GM12865 (cell line): Measurements from ENCODE around the gene PECR.
"Not testable (repeated sequence)": the region's sequence is repeated elsewhere in the genome, so short reads cannot be mapped to it uniquely, and the experiment has no call there.

ENCODE experiments used
- DNase-seq: peaks from one replicate; pipeline ENCODE4 v3.0.0; 2010; ENCODE audit warnings: low read depth
- H3K4me3 ChIP-seq: 2 replicates; pipeline ENCODE4 v1.5.1; 2011; ENCODE audit warnings: mild to moderate bottlenecking, low read depth, low read length, control low read depth
- CTCF ChIP-seq: IDR thresholded peaks from 2 replicates; pipeline ENCODE4 v1.5.1; 2011; ENCODE audit warnings: low read length, control low read depth, low read depth, inconsistent platforms; ENCODE audit not compliant: insufficient read depth; ENCODE audit errors: missing control alignments

Gene PECR

DNA sequence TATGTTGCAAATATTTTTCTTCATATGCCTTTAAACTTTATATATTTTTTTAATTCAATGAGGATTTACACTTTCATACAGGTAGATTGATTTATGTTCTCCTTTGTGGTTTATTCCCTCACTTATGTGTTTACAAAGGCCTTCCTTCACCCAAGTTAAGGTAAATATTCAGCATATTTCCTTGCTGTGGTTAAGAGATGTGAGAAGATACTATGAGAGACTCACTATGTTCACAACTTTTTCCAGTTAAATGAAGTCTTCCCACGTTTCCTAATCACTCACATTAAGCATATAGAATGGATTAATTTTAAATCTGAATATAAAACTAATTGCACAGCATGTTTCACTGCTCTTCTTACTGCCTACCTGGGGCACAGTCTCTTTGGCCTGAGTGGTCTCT is 597 bp downstream of the PECR start:
- DNase-seq, result no peak
- H3K4me3 ChIP-seq, result peak overlapping the region; percentile 71
- no peak for TF ChIP-seq CTCF

- not testable (repeated sequence) for H3K4me3 ChIP-seq, DNase-seq
Measured at GRCh38 chr2:216080048-216080447, 1.6 kb downstream of the PECR start.

- no peak for TF ChIP-seq CTCF
- DNase-seq, result no peak
- H3K4me3 ChIP-seq, result no peak overlapping the region
Measured at GRCh38 chr2:216078776-216079175, 2.8 kb downstream of the PECR start.

GRCh38 chr2:216075510-216076485 is 5.8 kb downstream of the PECR start:
- no peak for DNase-seq
- H3K4me3 ChIP-seq, result no peak overlapping the region
- no peak for TF ChIP-seq CTCF

DNA sequence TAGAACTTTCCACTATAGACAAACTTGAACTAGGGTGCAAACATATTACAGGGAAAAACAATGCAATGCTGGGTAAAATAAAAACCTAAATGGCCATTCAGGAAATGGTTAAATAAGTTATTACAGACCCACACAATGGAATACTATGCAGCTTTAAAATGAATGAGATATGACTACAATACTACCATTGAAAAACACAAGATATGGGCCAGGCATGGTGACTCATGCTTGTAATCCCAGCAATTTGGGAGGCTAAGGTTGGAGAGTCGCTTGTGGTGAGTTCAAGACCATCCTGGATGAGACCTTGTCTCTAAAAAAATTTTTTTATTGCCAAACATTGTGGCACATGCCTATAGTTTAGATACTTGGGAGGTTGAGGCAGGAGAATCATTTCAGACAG is 6.8 kb downstream of the PECR start:
- H3K4me3 ChIP-seq, result no peak overlapping the region
- no peak for TF ChIP-seq CTCF
- DNase-seq, result no peak

GRCh38 chr2:216074380-216074779 is 7.2 kb downstream of the PECR start:
- H3K4me3 ChIP-seq, result no peak overlapping the region
- DNase-seq, result no peak
- no peak for TF ChIP-seq CTCF

DNA sequence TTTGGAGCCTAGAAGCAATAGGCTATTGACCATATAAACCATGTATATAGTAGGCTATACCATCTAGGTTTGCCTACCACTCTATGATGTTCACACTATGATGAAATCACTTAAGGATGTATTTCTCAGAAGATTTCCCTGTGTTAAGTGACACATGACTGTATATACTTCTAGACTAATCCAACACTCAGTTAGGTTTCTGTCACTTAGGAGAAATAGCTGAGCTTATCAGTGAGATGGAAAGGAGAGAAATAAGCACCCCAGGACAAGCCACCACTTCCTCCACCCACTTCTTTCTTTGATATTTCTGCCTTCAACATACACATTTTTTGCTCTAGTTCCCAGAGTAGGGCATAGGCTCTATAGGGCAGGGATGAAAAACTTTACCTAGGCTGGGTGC is 7.8 kb downstream of the PECR start:
- H3K4me3 ChIP-seq, result no peak overlapping the region
- no peak for DNase-seq
- no peak for TF ChIP-seq CTCF
